ENCODE results near the gene TMEM59L. TPM values are rescaled to one million over a fixed set of nuclear protein-coding genes. Genes with fewer than 3 reads are reported as not detected.
A peak's percentile ranks its signal among the peaks of the same experiment; 100 is the strongest.
"Not testable (repeated sequence)": the region's sequence is repeated elsewhere in the genome, so short reads cannot be mapped to it uniquely, and the experiment has no call there.

Gene TMEM59L
- total RNA-seq, 2 experiments from 2014 or later: not detected

DNA sequence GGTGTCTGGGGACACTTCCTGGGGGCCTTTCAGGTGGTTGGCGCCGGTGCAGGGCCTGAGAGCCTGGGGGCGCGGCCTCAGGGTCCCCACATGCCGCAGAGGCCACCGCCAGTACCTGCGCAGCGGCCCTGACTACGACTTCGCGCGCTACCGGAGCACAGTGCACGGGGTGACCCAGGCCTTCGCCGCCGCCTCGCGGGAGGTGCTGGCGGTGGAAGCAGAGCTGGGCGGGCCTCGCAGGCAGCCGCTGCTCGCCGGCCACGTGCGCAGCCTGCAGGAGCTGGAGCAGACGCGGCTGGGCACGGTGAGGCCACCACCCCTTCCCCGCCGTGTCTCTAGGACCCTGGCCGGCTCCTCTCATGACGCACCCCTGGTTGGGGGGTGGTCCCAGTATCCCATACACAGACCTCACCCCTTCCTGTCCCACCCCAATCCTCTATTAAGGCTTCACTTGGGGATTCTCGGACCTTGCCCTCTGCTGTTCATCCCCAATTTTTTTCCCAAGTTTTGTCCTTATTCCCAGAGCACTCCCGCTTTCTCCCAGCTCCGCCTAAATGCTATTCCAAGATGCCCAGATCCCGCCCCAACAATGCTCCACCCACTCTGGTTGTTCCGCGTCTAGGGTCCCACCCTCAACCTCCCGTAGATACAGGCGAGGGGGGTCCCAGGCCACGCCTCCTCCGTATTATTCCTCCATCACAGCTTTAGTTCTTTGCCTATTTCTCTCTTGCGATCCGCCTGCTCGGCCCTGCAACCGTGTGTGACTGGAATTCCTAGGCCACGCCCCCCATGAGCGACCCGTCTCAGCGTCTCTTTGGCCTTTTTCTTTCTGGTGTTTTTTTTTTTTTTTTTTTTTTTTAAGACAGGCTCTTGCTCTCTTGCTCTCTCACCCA is 23.0 kb upstream of the TMEM59L start:
- ATAC-seq (peak; percentile 59), DNase-seq (peak; percentile 87)
- TF ChIP-seq, protein P1, sequence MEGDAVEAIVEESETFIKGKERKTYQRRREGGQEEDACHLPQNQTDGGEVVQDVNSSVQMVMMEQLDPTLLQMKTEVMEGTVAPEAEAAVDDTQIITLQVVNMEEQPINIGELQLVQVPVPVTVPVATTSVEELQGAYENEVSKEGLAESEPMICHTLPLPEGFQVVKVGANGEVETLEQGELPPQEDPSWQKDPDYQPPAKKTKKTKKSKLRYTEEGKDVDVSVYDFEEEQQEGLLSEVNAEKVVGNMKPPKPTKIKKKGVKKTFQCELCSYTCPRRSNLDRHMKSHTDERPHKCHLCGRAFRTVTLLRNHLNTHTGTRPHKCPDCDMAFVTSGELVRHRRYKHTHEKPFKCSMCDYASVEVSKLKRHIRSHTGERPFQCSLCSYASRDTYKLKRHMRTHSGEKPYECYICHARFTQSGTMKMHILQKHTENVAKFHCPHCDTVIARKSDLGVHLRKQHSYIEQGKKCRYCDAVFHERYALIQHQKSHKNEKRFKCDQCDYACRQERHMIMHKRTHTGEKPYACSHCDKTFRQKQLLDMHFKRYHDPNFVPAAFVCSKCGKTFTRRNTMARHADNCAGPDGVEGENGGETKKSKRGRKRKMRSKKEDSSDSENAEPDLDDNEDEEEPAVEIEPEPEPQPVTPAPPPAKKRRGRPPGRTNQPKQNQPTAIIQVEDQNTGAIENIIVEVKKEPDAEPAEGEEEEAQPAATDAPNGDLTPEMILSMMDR (IDR thresholded peaks at IDR 0.05): no peak
- Mint-ChIP-seq H3K36me3 (ENCODE audit: low read depth) (peaks cover 14% of the 10 kb centered on the region), H3K9me3 (no peaks in the 10 kb centered on the region), H3K4me3 (peak overlapping the region; percentile 82), H3K27me3 (no peaks in the 10 kb centered on the region), H3K4me1 (ENCODE audit: low read depth) (peaks cover 35% of the 10 kb centered on the region), H3K27ac (peak overlapping the region; percentile 88)
- CTCF ChIA-PET: interaction anchor here (0.9 to 4.9 kb wide), 19 partner anchors 9 to 330 kb away, joined by 3 to 37 read pairs (median 4); partner anchors contain the start of genes COPE, DDX49, KXD1 and UBA52
- POLR2A ChIA-PET: interaction anchor here (0.8 to 4.0 kb wide), 14 partner anchors 17 to 339 kb away, joined by 3 to 51 read pairs (median 4); partner anchors contain the start of genes FKBP8, KXD1, UBA52 and UPF1
- intact Hi-C loops (cut with micrococcal nuclease): loop anchor here (10.0 kb wide), 1 partner anchor 255 kb away; no protein-coding TSS in a partner anchor

DNA sequence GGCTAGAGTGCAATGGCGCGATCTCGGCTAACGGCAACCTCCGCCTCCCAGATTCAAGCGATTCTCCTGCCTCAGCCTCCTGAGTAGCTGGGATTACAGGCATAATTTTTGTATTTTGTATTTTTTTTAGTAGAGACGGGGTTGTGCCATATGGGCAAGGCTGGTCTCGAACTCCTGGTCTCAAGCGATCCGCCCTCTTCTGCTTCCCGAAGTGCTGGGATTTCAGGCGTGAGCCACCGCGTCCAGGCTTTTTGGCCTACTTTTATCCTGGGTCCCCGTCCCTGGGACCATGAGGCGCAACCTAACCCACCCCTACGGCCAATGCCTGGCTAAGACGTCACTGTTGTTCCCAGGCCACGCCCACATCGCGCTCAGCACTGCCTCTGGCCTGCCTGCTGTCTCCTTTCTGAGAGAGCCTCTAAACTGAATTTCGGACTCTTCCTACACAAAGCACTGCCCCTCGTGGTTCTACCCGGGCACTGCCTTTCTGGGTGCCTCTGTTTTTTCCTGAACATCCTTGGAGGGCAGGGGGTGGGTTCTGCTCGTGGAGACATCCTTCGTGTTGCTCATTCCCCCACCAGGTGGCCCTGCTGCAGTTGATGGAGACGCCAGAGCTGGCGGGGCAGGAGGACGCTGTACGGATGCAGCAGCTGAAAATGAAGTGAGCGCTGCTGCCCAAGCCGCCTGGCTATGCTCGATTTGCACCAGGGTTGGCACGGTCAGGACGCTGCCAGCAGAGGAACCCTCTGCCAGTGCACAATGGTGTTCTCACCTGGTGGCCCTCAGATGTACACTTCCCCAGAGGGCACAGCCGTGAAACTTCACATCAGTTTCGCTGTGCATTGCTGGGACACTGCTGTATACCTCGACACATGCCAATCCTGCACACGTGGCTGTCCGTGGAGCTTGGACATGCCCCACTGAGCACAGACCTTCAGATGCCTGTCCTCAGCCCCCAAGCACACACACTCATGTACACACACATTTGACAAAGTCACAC is 22.1 kb upstream of the TMEM59L start:
- Mint-ChIP-seq H3K4me3 (peak overlapping the region; percentile 82), H3K9me3 (no peaks in the 10 kb centered on the region), H3K36me3 (ENCODE audit: low read depth) (peaks cover 14% of the 10 kb centered on the region), H3K4me1 (ENCODE audit: low read depth) (peaks cover 38% of the 10 kb centered on the region), H3K27me3 (no peaks in the 10 kb centered on the region), H3K27ac (peak overlapping the region; percentile 88)
- intact Hi-C loops (cut with micrococcal nuclease): loop anchor here (10.0 kb wide), 1 partner anchor 254 kb away; no protein-coding TSS in a partner anchor
- ChIA-PET POLR2A (interaction anchor here (0.8 to 4.0 kb wide), 4 partner anchors 18 to 250 kb away, joined by 3 to 51 read pairs (median 3); partner anchors contain the start of gene UBA52), CTCF (interaction anchor here (1.4 to 4.9 kb wide), 8 partner anchors 19 to 266 kb away, joined by 3 to 37 read pairs (median 5); partner anchors contain the start of gene UBA52)
- peak; percentile 64 for DNase-seq
- TF ChIP-seq, protein P1 (IDR thresholded peaks at IDR 0.05): peak; percentile 50
- ATAC-seq: no peak

DNA sequence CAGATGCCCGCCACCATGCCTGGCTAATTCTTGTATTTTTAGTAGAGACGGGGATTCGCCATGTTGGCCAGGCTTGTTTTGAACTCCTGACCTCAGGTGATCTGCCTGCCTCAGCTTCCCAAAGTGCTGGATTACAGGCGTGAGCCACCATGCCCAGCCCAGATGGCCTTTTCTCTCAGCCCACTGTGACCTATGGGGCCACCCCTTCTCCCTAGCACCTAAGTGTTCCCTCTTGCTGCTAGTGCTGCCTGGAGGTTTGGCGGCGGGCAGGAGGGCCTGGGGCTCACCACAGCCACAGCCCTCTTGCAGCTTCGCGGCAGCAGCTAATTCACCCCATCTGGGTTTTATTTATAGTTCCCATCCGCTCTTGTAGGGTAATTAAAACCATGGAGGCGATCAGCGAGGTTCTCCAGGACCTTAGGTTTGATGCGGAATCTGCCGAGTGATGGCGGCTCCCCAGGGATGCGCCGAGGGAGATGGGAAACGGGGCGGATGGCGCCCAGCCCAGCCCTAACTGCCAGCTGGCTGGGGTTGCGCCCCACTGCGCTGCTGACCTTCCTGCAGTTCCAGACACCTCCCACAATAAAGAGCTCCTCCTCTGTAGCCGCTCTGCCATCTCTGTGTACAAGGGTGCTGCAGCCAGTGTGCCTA is 20.8 kb upstream of the TMEM59L start:
- intact Hi-C loops (cut with micrococcal nuclease): loop anchor here (10.0 kb wide), 1 partner anchor 253 kb away; no protein-coding TSS in a partner anchor
- Mint-ChIP-seq H3K4me1 (ENCODE audit: low read depth) (peaks cover 37% of the 10 kb centered on the region), H3K27ac (no peak overlapping the region), H3K36me3 (ENCODE audit: low read depth) (peaks cover 14% of the 10 kb centered on the region), H3K27me3 (peaks cover 3% of the 10 kb centered on the region), H3K9me3 (no peaks in the 10 kb centered on the region), H3K4me3 (peak overlapping the region; percentile 8)
- CTCF ChIA-PET: interaction anchor here (0.8 to 4.9 kb wide), 4 partner anchors 20 to 395 kb away, joined by 3 to 37 read pairs (median 5); partner anchors contain the start of gene UBA52
- POLR2A ChIA-PET: interaction anchor here (1.5 kb wide), 1 partner anchor 164 kb away, joined by 4 read pairs; no protein-coding TSS in a partner anchor
- no peak for DNase-seq
- no peak for ATAC-seq
- TF ChIP-seq, protein P1 (IDR thresholded peaks at IDR 0.05): no peak

DNA sequence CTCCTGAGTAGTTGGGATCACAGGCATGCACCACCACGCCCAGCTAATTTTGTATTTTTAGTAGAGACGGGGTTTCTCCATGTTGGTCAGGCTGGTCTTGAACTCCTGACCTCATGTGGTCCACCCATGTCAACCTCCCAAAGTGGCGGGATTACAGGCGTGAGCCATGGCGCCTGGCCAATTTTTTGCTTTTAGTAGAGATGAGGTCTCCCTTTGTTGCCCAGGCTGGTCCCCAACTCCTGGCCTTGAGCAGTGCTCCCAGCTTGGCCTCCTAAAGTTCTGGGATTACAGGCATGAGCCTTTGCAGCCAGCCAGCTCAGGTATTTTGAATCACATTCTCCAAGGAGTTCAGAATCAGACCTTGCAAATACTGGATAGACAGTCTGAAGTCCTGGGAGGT is 19.9 kb upstream of the TMEM59L start:
- POLR2A ChIA-PET: interaction anchor here (1.1 to 2.6 kb wide), 4 partner anchors 16 to 165 kb away, joined by 4 to 11 read pairs (median 8); partner anchors contain the start of genes TMEM59L and UBA52
- not testable (repeated sequence) for H3K27me3 Mint-ChIP-seq

More for the DNA sequence above, 19.9 kb upstream of the TMEM59L start:
- not testable (repeated sequence) for ATAC-seq, H3K4me3 Mint-ChIP-seq, H3K9me3 Mint-ChIP-seq, H3K27ac Mint-ChIP-seq, DNase-seq
- CTCF ChIA-PET: interaction anchor here (1.4 to 3.7 kb wide), 6 partner anchors 11 to 254 kb away, joined by 4 to 28 read pairs (median 8); partner anchors contain the start of genes ELL and UBA52
- H3K4me1 Mint-ChIP-seq (ENCODE audit: low read depth): peaks cover 35% of the 10 kb centered on the region
- intact Hi-C loops (cut with micrococcal nuclease): loop anchor here (10.0 kb wide), 1 partner anchor 252 kb away; no protein-coding TSS in a partner anchor
- H3K36me3 Mint-ChIP-seq (ENCODE audit: low read depth): peaks cover 14% of the 10 kb centered on the region

Data from activated CD8-positive, alpha-beta T cell treated with anti-CD3 and anti-CD28 coated beads for 36 hours (primary cell).